Measurements from ENCODE around the gene FCHO2.

Gene FCHO2

GRCh38 chr5:73115399-73116051 is 159.7 kb downstream of the FCHO2 start:
- DNase-seq: no peak

GRCh38 chr5:73116506-73116905 is 160.7 kb downstream of the FCHO2 start:
- no peak for DNase-seq

- no peak for DNase-seq
Measured at GRCh38 chr5:73117088-73117740, 161.4 kb downstream of the FCHO2 start.

- DNase-seq: no peak
Measured at GRCh38 chr5:73118391-73118973, 162.6 kb downstream of the FCHO2 start.

GRCh38 chr5:73119451-73120157 is 163.8 kb downstream of the FCHO2 start:
- DNase-seq: no peak

- DNase-seq: no peak
Measured at GRCh38 chr5:73120222-73121118, 164.6 kb downstream of the FCHO2 start, which contains the start of gene TMEM171. Gene TMEM171, plus strand, starts transcription at chr5:73120575. Its CDS starts 2,799 bp downstream, at chr5:73123374.

GRCh38 chr5:73121119-73121463 is 165.2 kb downstream of the FCHO2 start:
- DNase-seq: no peak

- no peak for DNase-seq
Measured at GRCh38 chr5:73122875-73123810, 167.3 kb downstream of the FCHO2 start.

- DNase-seq: no peak
Measured at GRCh38 chr5:73125289-73125688, 169.4 kb downstream of the FCHO2 start.

- DNase-seq: no peak
Measured at GRCh38 chr5:73126381-73126780, 170.5 kb downstream of the FCHO2 start.

- no peak for DNase-seq
Measured at GRCh38 chr5:73126957-73127356, 171.1 kb downstream of the FCHO2 start.

GRCh38 chr5:73129143-73129542 is 173.3 kb downstream of the FCHO2 start:
- DNase-seq: no peak

GRCh38 chr5:73130811-73131210 is 175.0 kb downstream of the FCHO2 start:
- DNase-seq: no peak

GRCh38 chr5:73131711-73132425 is 176.0 kb downstream of the FCHO2 start:
- no peak for DNase-seq

- no peak for DNase-seq
Measured at GRCh38 chr5:73132759-73133158, 176.9 kb downstream of the FCHO2 start.

- DNase-seq: no peak
Measured at GRCh38 chr5:73135021-73135420, 179.2 kb downstream of the FCHO2 start.

GRCh38 chr5:73135429-73136054 is 179.7 kb downstream of the FCHO2 start:
- DNase-seq: no peak

GRCh38 chr5:73136055-73136562 is 180.3 kb downstream of the FCHO2 start:
- DNase-seq: no peak

- no peak for DNase-seq
Measured at GRCh38 chr5:73137563-73138530, 182.0 kb downstream of the FCHO2 start.
